Hair follicular keratinocyte (primary cell): ENCODE measurements around the gene ASIP. TPM values are rescaled to one million over a fixed set of nuclear protein-coding genes. Genes with fewer than 3 reads are reported as not detected.

Experiments used
- total RNA-seq: library from RNA; depleted of rRNA; stranded (reverse); fragments of >200 nt; gene quantifications from 2 replicates; pipeline ENCODE4 v1.2.3, GENCODE V29; 2015

The ASIP gene
- not detected in 2 replicates for total RNA-seq

GRCh38 chr20:34240693-34241615, at the start of gene ASIP:
TSS of gene ASIP (plus strand) at chr20:34241423. CDS start at chr20:34260375, 18,952 bp downstream.

GRCh38 chr20:34302723-34303533, 61.7 kb downstream of the ASIP start, which contains the start of gene AHCY:
TSS of gene AHCY (minus strand) at chr20:34303355. CDS start at chr20:34303270, 85 bp downstream.

Other genes starting within 250 kb of the ASIP start
- gene RALY, start 247.5 kb upstream of the ASIP start, total RNA-seq, result 142 and 156 TPM in 2 replicates
- gene EIF2S2, start 129.2 kb upstream of the ASIP start, total RNA-seq, result 138 and 141 TPM in 2 replicates
- gene AHCY, start 61.9 kb downstream of the ASIP start, total RNA-seq, result 263 and 320 TPM in 2 replicates
- 47.5 and 71.5 TPM in 2 replicates for gene ITCH, start 121.8 kb downstream of the ASIP start, total RNA-seq